Thoracic aorta (tissue), 2 donors: Measurements from ENCODE around the gene KCNIP4. TPM values are rescaled to one million over a fixed set of nuclear protein-coding genes. Genes with fewer than 3 reads are reported as not detected.

ENCODE experiments used
- ATAC-seq: fragments of 150-250 bp; one replicate; pipeline ENCODE4 v1.8.0; 2017; ENCODE audit warnings: low read depth; ENCODE audit not compliant: insufficient number of reproducible peaks, low FRiP score
- DNase-seq: peaks from one replicate; pipeline ENCODE4 v3.0.0-alpha.2; 2020; ENCODE audit warnings: low spot score
- H3K27ac ChIP-seq, 2 donors: fragments of 200-600 bp; sonication (generic); 1 replicate in 1 of 2; 2 replicates in 1 of 2; pipeline ENCODE4 v1.5.1; 2016; ENCODE audit warnings: mild to moderate bottlenecking in 2 of 2, moderate library complexity in 2 of 2
- H3K27me3 ChIP-seq: fragments of 200-600 bp; sonication (generic); replicated peaks from 2 replicates; pipeline ENCODE4 v1.6.0; 2016; ENCODE audit warnings: mild to moderate bottlenecking; ENCODE audit not compliant: insufficient read depth
- H3K36me3 ChIP-seq: fragments of 200-600 bp; sonication (generic); one replicate; pipeline ENCODE4 v1.5.1; 2016
- H3K4me1 ChIP-seq, 2 donors: fragments of 200-600 bp; sonication (generic); 1 replicate in 1 of 2; 2 replicates in 1 of 2; pipeline versions ENCODE4 v1.5.1 to v1.6.0; 2016; ENCODE audit warnings: low read depth in 2 of 2, mild to moderate bottlenecking in 1 of 2; ENCODE audit not compliant: control insufficient read depth in 1 of 2
- H3K4me3 ChIP-seq: fragments of 200-600 bp; sonication (generic); 2 replicates; pipeline ENCODE4 v1.5.1; 2016; ENCODE audit warnings: mild to moderate bottlenecking
- H3K9me3 ChIP-seq: fragments of 200-600 bp; sonication (generic); 2 replicates; pipeline ENCODE4 v1.5.1; 2016
- CTCF ChIP-seq: fragments of 200-600 bp; sonication (generic); IDR thresholded peaks from one replicate; pipeline ENCODE4 v1.5.1; 2019; ENCODE audit warnings: antibody characterized with exemption
- total RNA-seq, 2 donors: library from RNA; depleted of rRNA; stranded (reverse); fragments of >200 nt; gene quantifications; one replicate each; pipeline versions ENCODE4 v1.1.0 to v1.2.3, GENCODE V29; 2016

Gene KCNIP4
- total RNA-seq, 2 donors from 2014 or later = not detected

GRCh38 chr4:20995015-20995414 lies 953.6 kb downstream of the KCNIP4 start:
- Histone ChIP-seq H3K27me3 (no peaks in the 10 kb centered on the region), H3K4me3 (no peak overlapping the region), H3K4me1 (no peaks in the 10 kb centered on the region), H3K9me3 (no peaks in the 10 kb centered on the region), H3K36me3 (no peaks in the 10 kb centered on the region), H3K27ac (no peak overlapping the region)
- DNase-seq (no peak), ATAC-seq (no peak)
- no peak for TF ChIP-seq CTCF

DNA sequence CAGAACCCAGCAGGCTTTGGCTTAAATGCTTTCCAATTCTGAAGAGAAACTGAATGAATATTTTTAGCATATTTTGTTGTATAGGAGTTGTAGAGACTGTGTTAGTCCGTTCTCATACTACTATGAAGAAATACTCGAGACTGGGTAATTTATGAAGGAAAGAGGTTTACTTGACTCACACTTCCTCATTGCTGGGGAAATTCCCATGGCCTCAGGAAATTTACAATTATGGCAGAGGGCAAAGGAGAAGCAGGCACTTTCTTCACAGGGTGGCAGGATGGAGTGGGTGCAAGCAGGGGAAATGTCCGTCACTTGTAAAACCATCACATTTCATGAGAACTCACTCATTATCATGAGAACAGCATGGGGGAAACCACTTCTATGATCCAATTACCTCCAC lies 956.6 kb downstream of the KCNIP4 start:
- TF ChIP-seq CTCF = no peak
- ATAC-seq = no peak

DNA sequence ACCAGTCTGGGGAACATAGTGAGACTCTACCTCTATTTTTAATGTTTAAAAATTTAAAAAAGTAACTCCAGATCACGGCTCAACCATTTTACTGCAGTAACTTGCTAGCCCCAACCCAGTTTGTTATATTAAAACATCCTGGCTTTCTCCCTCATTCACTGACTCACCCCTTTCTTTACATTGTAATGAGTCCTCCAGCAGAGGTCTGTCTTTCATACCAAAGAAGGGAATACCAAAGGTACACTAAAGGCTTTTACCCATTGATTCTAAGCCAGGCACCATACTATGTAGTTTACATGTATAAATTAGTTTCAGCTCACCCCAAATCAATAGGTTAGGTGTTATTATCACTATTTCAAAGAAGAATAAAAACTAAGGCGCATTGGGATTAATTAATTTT lies 961.4 kb downstream of the KCNIP4 start:
- ATAC-seq (no peak), DNase-seq (no peak)
- Histone ChIP-seq H3K36me3 (no peaks in the 10 kb centered on the region), H3K27me3 (no peaks in the 10 kb centered on the region), H3K27ac (no peak overlapping the region), H3K9me3 (no peaks in the 10 kb centered on the region), H3K4me1 (no peaks in the 10 kb centered on the region), H3K4me3 (no peak overlapping the region)
- no peak for TF ChIP-seq CTCF

More for the DNA sequence above, 956.6 kb downstream of the KCNIP4 start:
- Histone ChIP-seq H3K36me3 (no peaks in the 10 kb centered on the region), H3K9me3 (no peaks in the 10 kb centered on the region), H3K27ac (no peak overlapping the region), H3K4me3 (no peak overlapping the region), H3K27me3 (no peaks in the 10 kb centered on the region), H3K4me1 (no peaks in the 10 kb centered on the region)
- no peak for DNase-seq

DNA sequence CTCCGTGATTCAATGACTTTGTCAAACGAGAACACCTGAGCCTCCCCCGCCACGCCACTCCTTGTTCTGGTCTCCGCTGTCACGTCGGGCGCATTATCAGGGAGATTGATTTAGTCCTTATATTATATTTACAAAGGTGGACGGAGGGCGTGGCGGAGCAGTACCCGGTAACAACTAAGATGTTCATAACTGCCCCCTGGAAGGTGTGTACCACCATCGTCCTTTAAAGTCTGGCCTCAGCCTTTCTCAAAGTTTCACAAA lies 964.1 kb downstream of the KCNIP4 start:
- Histone ChIP-seq H3K9me3 (no peaks in the 10 kb centered on the region), H3K36me3 (no peaks in the 10 kb centered on the region), H3K4me3 (no peak overlapping the region), H3K4me1 (no peaks in the 10 kb centered on the region), H3K27ac (no peak overlapping the region), H3K27me3 (no peaks in the 10 kb centered on the region)
- DNase-seq (no peak), ATAC-seq (no peak)
- TF ChIP-seq CTCF = no peak

- no peak for ATAC-seq
Measured at GRCh38 chr4:20983763-20984575, 964.6 kb downstream of the KCNIP4 start.

More at GRCh38 chr4:20983763-20984575, 964.6 kb downstream of the KCNIP4 start:
- no peak for DNase-seq
- Histone ChIP-seq H3K27ac (no peak overlapping the region), H3K9me3 (no peaks in the 10 kb centered on the region), H3K4me3 (no peak overlapping the region), H3K4me1 (no peaks in the 10 kb centered on the region), H3K27me3 (no peaks in the 10 kb centered on the region), H3K36me3 (no peaks in the 10 kb centered on the region)
- no peak for TF ChIP-seq CTCF
